ENCODE results near the gene MAPK8IP3.
A peak's percentile ranks its signal among the peaks of the same experiment; 100 is the strongest.

MAPK8IP3 gene

DNA sequence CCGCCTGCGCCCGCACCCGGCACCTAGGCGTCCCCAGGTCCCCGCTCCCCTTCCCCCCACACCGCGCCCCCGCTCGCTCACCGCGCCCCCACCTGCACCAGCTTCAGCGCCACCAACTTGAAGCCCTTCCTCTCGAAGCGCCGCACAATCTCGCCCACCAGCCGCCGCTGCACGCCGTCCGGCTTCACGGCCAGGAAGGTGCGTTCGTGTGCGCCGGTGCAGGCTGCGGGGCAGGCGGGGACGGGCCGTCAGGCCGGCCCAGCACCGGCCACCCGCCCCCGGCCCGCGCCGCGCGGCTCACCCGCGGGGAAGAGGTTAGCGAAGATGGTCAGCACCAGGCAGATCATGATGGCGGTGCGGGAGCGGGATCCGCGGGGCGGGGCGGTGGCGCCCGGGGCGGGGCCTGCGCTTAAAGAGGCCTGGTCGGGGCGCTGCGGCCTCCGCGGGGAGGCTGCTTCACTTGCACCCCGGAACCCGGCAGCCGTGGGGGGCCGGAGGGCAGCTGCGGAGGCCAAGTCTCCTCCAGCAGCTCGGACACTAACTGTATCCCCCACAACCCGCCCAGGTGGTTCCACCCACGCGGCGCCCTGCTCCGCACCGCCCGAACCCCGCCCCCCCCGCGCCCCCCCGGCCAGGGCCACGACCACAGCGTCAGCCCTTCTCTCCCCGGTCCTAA lies 65.3 kb downstream of the MAPK8IP3 start, which contains the start of gene NME3:
TSS of gene NME3 (minus strand) at position 356 of the 676 bp plus-strand sequence. CDS start at position 347, 9 bp downstream.
- under 1% methylated on average over 53 of the region's 79 CpGs for WGBS (ENCODE audit: insufficient coverage)

DNA sequence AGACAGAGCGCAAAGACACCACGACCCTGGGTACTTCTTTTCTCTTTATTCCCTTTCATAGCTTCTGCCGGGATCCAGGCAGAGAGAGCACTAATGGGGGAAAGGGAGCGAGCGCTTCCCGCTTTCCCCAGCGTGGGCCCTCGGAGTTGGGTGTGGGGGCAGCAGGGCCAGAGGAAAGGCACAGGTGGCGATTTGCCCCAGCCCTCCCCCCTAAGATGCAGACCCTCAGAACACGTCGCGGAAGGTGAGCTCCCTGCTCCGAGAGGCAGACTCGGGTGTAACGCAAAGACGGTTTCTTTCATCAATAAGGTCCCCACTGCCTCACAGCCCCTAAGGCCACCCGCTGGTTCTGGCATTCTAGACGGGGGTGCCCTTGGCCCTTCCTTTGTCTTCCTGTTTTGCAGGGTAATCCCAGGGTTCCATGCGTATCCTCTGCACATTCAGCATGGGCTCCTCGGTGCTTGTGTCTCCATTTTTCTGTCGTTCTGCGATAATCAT lies 65.9 kb downstream of the MAPK8IP3 start:
- no peak for DNase-seq
- CTCF ChIA-PET: interaction anchor here (1.7 kb wide), 1 partner anchor 11 kb away, joined by 5 read pairs; the partner anchor contains the start of gene NUBP2
- WGBS (ENCODE audit: insufficient coverage): 28% methylated on average over 17 of the region's 22 CpGs

More for the DNA sequence above, 65.3 kb downstream of the MAPK8IP3 start, which contains the start of gene NME3:
- Histone ChIP-seq H3K27me3 (replicated peaks in 2 of 5; ENCODE audit: control insufficient read depth in 4 of 5, insufficient read depth in 5 of 5, low read length in 4 of 5) (no peaks in the 10 kb centered on the region), H3K36me3 (ENCODE audit: control insufficient read depth in 4 of 4, insufficient read depth in 4 of 4, low read length in 3 of 4) (peaks cover 5 to 61% (median 29%) of the 10 kb centered on the region in 4 experiments), H3K9me3 (ENCODE audit: control extremely low read depth in 1 of 5, control insufficient read depth in 4 of 5, insufficient read depth in 2 of 5, low read depth in 1 of 5, low read length in 4 of 5) (no peaks in the 10 kb centered on the region), H3K4me1 (ENCODE audit: control extremely low read depth in 1 of 4, control insufficient read depth in 4 of 4, insufficient read depth in 4 of 4, low read length in 3 of 4) (peaks cover 5 to 34% (median 32%) of the 10 kb centered on the region in 4 experiments), H3K4me3 (ENCODE audit: control insufficient read depth in 1 of 7, extremely low read depth in 1 of 7, insufficient read depth in 4 of 7, low read depth in 2 of 7, low read length in 6 of 7) (peak within 1 kb of the TSS; percentile 73 to 94 (median 84)), H3K27ac (ENCODE audit: insufficient read depth in 1 of 2, low read depth in 1 of 2, low read length in 2 of 2, poor library complexity in 1 of 2, severe bottlenecking in 2 of 2) (peak within 1 kb of the TSS in 1 of 2 experiments; percentile 79)
- ChIA-PET POLR2A (interaction anchor here (1.5 kb wide), 1 partner anchor 11 kb away, joined by 3 read pairs; the partner anchor contains the start of genes NUBP2 and SPSB3), CTCF (interaction anchor here (1.7 kb wide), 1 partner anchor 11 kb away, joined by 5 read pairs; the partner anchor contains the start of gene NUBP2)
- peak; percentile 44 to 65 (median 57) for DNase-seq

DNA sequence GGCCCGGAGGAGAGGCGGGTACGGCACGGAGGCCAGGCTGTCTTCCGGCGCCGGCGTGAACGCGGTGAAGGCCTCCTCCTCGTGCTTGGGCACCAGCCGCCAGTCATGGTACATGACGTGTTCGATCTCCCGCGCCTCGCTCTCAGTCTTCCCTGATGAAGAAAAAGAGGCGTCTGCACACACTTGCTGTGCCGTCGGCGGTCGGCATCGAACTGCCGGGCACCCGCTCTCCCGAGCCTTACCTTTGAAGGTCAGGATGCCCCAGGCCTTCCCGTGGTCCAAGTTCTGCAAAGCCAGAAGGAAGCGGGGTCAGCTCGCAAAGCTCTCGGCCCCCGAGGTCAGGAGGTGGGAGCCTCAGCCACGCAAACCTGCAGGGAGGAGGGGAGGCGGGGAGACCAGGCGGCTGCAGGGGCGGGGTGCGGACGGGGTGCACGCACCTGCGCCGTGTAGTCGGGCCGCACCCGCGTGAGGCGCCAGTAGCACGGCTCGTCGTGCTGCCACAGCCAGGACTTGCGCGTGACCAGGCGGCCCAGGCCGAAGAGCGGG lies 66.4 kb downstream of the MAPK8IP3 start, which contains the start of gene EME2:
TSS of gene EME2 (plus strand) at position 449 of the 546 bp plus-strand sequence. CDS start 418 bp downstream, outside the sequence.
- peak within 1 kb of the TSS; percentile 66 to 79 for H3K27ac ChIP-seq (ENCODE audit: insufficient read depth in 1 of 2, low read depth in 1 of 2, low read length in 2 of 2, poor library complexity in 1 of 2, severe bottlenecking in 2 of 2)
- no peaks in the 10 kb centered on the region for H3K9me3 ChIP-seq (ENCODE audit: control extremely low read depth in 1 of 5, control insufficient read depth in 4 of 5, insufficient read depth in 2 of 5, low read depth in 1 of 5, low read length in 4 of 5)
- ChIA-PET CTCF (interaction anchor here (0.6 to 2.3 kb wide), 3 partner anchors 10 to 41 kb away, joined by 3 to 10 read pairs (median 5); partner anchors contain the start of genes NUBP2 and SPSB3), POLR2A (interaction anchor here (0.7 to 1.5 kb wide), 2 partner anchors 10 to 40 kb away, joined by 3 to 4 read pairs; partner anchors contain the start of genes NUBP2 and SPSB3)
- peak; percentile 10 to 44 (median 20) for DNase-seq
- H3K27me3 ChIP-seq (replicated peaks in 2 of 5; ENCODE audit: control insufficient read depth in 4 of 5, insufficient read depth in 5 of 5, low read length in 4 of 5): no peaks in the 10 kb centered on the region
- peak within 1 kb of the TSS; percentile 69 to 94 (median 84) for H3K4me3 ChIP-seq (ENCODE audit: control insufficient read depth in 1 of 7, extremely low read depth in 1 of 7, insufficient read depth in 4 of 7, low read depth in 2 of 7, low read length in 6 of 7)
- under 1% methylated on average over 53 of the region's 53 CpGs for WGBS (ENCODE audit: insufficient coverage)
- peaks cover 2 to 65% (median 30%) of the 10 kb centered on the region in 4 experiments for H3K36me3 ChIP-seq (ENCODE audit: control insufficient read depth in 4 of 4, insufficient read depth in 4 of 4, low read length in 3 of 4)
- H3K4me1 ChIP-seq (ENCODE audit: control extremely low read depth in 1 of 4, control insufficient read depth in 4 of 4, insufficient read depth in 4 of 4, low read length in 3 of 4): peaks cover 5 to 34% (median 32%) of the 10 kb centered on the region in 4 experiments

More for the DNA sequence above, 65.9 kb downstream of the MAPK8IP3 start:
- no peaks in the 10 kb centered on the region for H3K9me3 ChIP-seq (ENCODE audit: control extremely low read depth in 1 of 5, control insufficient read depth in 4 of 5, insufficient read depth in 2 of 5, low read depth in 1 of 5, low read length in 4 of 5)
- no peaks in the 10 kb centered on the region for H3K27me3 ChIP-seq (replicated peaks in 2 of 5; ENCODE audit: control insufficient read depth in 4 of 5, insufficient read depth in 5 of 5, low read length in 4 of 5)
- H3K27ac ChIP-seq (ENCODE audit: insufficient read depth in 1 of 2, low read depth in 1 of 2, low read length in 2 of 2, poor library complexity in 1 of 2, severe bottlenecking in 2 of 2): peak overlapping the region in 1 of 2 experiments; percentile 79
- H3K4me3 ChIP-seq (ENCODE audit: control insufficient read depth in 1 of 7, extremely low read depth in 1 of 7, insufficient read depth in 4 of 7, low read depth in 2 of 7, low read length in 6 of 7): peak overlapping the region; percentile 69 to 94 (median 84)
- peaks cover 5 to 65% (median 30%) of the 10 kb centered on the region in 4 experiments for H3K36me3 ChIP-seq (ENCODE audit: control insufficient read depth in 4 of 4, insufficient read depth in 4 of 4, low read length in 3 of 4)
- POLR2A ChIA-PET: interaction anchor here (1.5 kb wide), 1 partner anchor 11 kb away, joined by 3 read pairs; the partner anchor contains the start of genes NUBP2 and SPSB3
- H3K4me1 ChIP-seq (ENCODE audit: control extremely low read depth in 1 of 4, control insufficient read depth in 4 of 4, insufficient read depth in 4 of 4, low read length in 3 of 4): peaks cover 5 to 34% (median 32%) of the 10 kb centered on the region in 4 experiments

DNA sequence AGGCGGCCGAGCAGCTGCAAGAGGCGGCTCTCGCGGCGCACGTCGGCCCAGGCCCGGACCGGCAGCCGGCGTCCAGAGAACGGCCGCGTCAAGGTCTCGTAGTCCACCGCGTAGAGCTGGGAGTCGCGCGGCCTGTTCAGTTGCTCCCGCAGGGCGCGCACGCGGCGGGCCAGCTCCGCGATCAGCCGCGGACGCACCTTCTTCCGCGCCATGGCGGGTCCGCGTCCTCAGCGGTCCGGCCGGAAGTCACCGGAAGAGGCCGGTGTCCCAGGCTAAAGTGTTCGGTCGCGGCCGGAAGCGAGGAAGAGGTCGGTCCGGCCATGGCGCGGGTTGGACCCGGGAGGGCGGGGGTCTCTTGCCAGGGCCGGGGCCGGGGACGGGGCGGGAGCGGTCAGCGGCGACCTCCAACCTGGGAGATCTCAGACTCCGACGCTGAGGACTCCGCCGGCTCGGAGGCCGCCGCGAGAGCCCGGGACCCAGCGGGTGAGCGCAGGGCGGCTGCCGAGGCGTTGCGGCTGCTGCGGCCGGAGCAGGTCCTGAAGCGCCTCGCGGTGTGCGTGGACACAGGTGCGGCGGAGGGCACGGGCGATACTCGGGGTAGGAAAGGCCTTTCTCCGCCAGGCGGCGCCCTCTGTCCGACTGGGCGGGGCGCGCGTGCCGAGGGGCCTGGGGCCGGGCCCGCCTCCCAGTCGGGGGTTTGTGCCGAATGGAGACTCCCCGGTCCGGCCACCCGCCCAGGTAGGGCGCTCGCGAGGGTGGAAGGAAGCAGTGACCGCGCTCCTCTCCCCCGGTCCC lies 67.1 kb downstream of the MAPK8IP3 start, which contains the start of gene MRPS34:
TSS of gene MRPS34 (minus strand) at position 227 of the 795 bp plus-strand sequence. CDS start at position 212, 15 bp downstream.
- ChIA-PET POLR2A (interaction anchor here (0.7 to 1.5 kb wide), 3 partner anchors 9 to 40 kb away, joined by 3 to 4 read pairs (median 3); partner anchors contain the start of genes NUBP2 and SPSB3), CTCF (interaction anchor here (0.6 to 2.3 kb wide), 6 partner anchors 9 to 49 kb away, joined by 3 to 10 read pairs (median 4); partner anchors contain the start of genes NUBP2 and SPSB3)
- WGBS (ENCODE audit: insufficient coverage): 0% methylated on average over 101 of the region's 108 CpGs
- H3K27me3 ChIP-seq (replicated peaks in 2 of 5; ENCODE audit: control insufficient read depth in 4 of 5, insufficient read depth in 5 of 5, low read length in 4 of 5): no peaks in the 10 kb centered on the region
- no peaks in the 10 kb centered on the region for H3K9me3 ChIP-seq (ENCODE audit: control extremely low read depth in 1 of 5, control insufficient read depth in 4 of 5, insufficient read depth in 2 of 5, low read depth in 1 of 5, low read length in 4 of 5)
- H3K4me3 ChIP-seq (ENCODE audit: control insufficient read depth in 1 of 7, extremely low read depth in 1 of 7, insufficient read depth in 4 of 7, low read depth in 2 of 7, low read length in 6 of 7): peak within 1 kb of the TSS; percentile 69 to 94 (median 84)
- peaks cover 0 to 65% (median 29%) of the 10 kb centered on the region in 4 experiments for H3K36me3 ChIP-seq (ENCODE audit: control insufficient read depth in 4 of 4, insufficient read depth in 4 of 4, low read length in 3 of 4)
- DNase-seq: peak; percentile 82 to 87 (median 85)
- peaks cover 5 to 34% (median 32%) of the 10 kb centered on the region in 4 experiments for H3K4me1 ChIP-seq (ENCODE audit: control extremely low read depth in 1 of 4, control insufficient read depth in 4 of 4, insufficient read depth in 4 of 4, low read length in 3 of 4)
- H3K27ac ChIP-seq (ENCODE audit: insufficient read depth in 1 of 2, low read depth in 1 of 2, low read length in 2 of 2, poor library complexity in 1 of 2, severe bottlenecking in 2 of 2): peak within 1 kb of the TSS; percentile 66 to 79

DNA sequence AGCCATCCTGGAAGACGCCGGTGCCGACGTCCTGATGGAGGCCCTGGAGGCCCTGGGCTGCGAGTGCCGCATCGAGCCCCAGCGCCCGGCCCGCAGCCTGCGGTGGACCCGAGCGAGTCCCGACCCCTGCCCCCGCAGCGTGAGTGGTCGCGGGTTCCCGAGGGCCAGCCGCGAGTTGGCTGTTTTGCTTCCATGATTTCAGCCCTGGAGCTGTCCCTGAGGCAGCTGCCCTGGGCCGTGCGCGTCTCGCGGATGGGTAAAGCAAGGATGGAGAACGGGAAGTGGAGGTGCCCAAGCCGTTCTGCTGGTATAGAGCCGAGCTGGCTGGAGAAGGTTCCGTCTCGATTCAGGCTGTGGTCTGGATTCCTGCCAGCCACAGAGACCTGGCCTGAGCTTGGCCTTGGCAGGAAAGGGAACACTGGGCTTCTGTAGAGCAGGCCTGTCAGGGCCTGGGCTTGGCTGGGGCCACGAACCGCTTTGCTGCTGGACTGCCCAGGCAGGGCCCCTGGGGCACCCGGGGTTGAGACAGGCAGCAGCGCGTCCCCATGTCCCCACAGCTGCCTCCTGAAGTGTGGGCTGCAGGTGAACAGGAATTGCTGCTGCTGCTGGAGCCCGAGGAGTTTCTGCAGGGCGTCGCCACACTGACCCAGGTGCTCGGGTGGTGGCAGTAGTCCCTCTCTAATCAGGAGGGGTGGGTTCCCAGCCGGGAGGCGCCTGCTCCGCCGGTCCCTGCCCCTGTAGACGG lies 67.9 kb downstream of the MAPK8IP3 start:
- Histone ChIP-seq H3K27me3 (replicated peaks in 2 of 5; ENCODE audit: control insufficient read depth in 4 of 5, insufficient read depth in 5 of 5, low read length in 4 of 5) (no peaks in the 10 kb centered on the region), H3K9me3 (ENCODE audit: control extremely low read depth in 1 of 5, control insufficient read depth in 4 of 5, insufficient read depth in 2 of 5, low read depth in 1 of 5, low read length in 4 of 5) (no peaks in the 10 kb centered on the region), H3K4me3 (ENCODE audit: control insufficient read depth in 1 of 7, extremely low read depth in 1 of 7, insufficient read depth in 4 of 7, low read depth in 2 of 7, low read length in 6 of 7) (peak overlapping the region; percentile 69 to 94 (median 84)), H3K4me1 (ENCODE audit: control extremely low read depth in 1 of 4, control insufficient read depth in 4 of 4, insufficient read depth in 4 of 4, low read length in 3 of 4) (peaks cover 5 to 34% (median 32%) of the 10 kb centered on the region in 4 experiments), H3K27ac (ENCODE audit: insufficient read depth in 1 of 2, low read depth in 1 of 2, low read length in 2 of 2, poor library complexity in 1 of 2, severe bottlenecking in 2 of 2) (peak overlapping the region; percentile 66 to 79), H3K36me3 (ENCODE audit: control insufficient read depth in 4 of 4, insufficient read depth in 4 of 4, low read length in 3 of 4) (peaks cover 0 to 64% (median 27%) of the 10 kb centered on the region in 4 experiments)
- WGBS (ENCODE audit: insufficient coverage): 12% methylated on average over 37 of the region's 45 CpGs
- ChIA-PET POLR2A (interaction anchor here (0.6 to 1.1 kb wide), 2 partner anchors 8 to 96 kb away, joined by 3 read pairs; partner anchors contain the start of gene JPT2), CTCF (interaction anchor here (1.0 to 2.3 kb wide), 5 partner anchors 8 to 153 kb away, joined by 3 to 10 read pairs (median 4); partner anchors contain the start of genes NUBP2 and SPSB3)
- DNase-seq: peak in 2 of 3 donors; percentile 15 to 41
